DOHH2 (cell line): ENCODE results near the gene MAML1.
"Not testable (repeated sequence)": the region's sequence is repeated elsewhere in the genome, so short reads cannot be mapped to it uniquely, and the experiment has no call there.

Experiments used
- CTCF ChIP-seq: fragments of 200-600 bp; sonication (generic); IDR thresholded peaks from one replicate; pipeline ENCODE4 v1.5.1; 2014; ENCODE audit warnings: antibody characterized with exemption, mild to moderate bottlenecking, low read depth, low read length; ENCODE audit not compliant: poor library complexity, severe bottlenecking
- EZH2phosphoT487 ChIP-seq: fragments of 200-600 bp; sonication (generic); IDR thresholded peaks from 2 replicates; pipeline ENCODE4 v1.6.1; 2017; ENCODE audit warnings: borderline replicate concordance, mild to moderate bottlenecking, antibody characterized with exemption, low read length, moderate library complexity, mixed read lengths

- not testable (repeated sequence) for TF ChIP-seq CTCF, EZH2phosphoT487
Measured at GRCh38 chr5:179697543-179697942, 35.1 kb upstream of the MAML1 start.
